Adipocyte (in vitro differentiated cells): Measurements from ENCODE around the gene DPP7.

Source experiments
- DNase-seq: peaks from one replicate; pipeline ENCODE4 v3.0.0-alpha.2; 2015; ENCODE audit warnings: low read depth
- H3K27me3 ChIP-seq: replicated peaks from 2 replicates; pipeline ENCODE4 v1.7.0; 2013; ENCODE audit warnings: mild to moderate bottlenecking, low read length, moderate library complexity; ENCODE audit not compliant: control insufficient read depth, insufficient read depth
- H3K36me3 ChIP-seq: 2 replicates; pipeline ENCODE4 v1.7.0; 2013; ENCODE audit warnings: low read length, mild to moderate bottlenecking, moderate library complexity; ENCODE audit not compliant: control insufficient read depth, insufficient read depth, severe bottlenecking
- H3K4me1 ChIP-seq: 2 replicates; pipeline ENCODE4 v1.7.0; 2013; ENCODE audit warnings: mild to moderate bottlenecking, low read length, moderate library complexity; ENCODE audit not compliant: control insufficient read depth, insufficient read depth
- H3K4me3 ChIP-seq: 2 replicates; pipeline ENCODE4 v1.7.0; 2013; ENCODE audit warnings: mild to moderate bottlenecking, low read length, moderate library complexity
- H3K9ac ChIP-seq: 2 replicates; pipeline ENCODE4 v1.7.0; 2013; ENCODE audit warnings: mild to moderate bottlenecking, low read length, moderate library complexity
- H3K9me3 ChIP-seq: 2 replicates; pipeline ENCODE4 v1.7.0; 2013; ENCODE audit warnings: mild to moderate bottlenecking, low read length, moderate library complexity; ENCODE audit not compliant: control insufficient read depth

The DPP7 gene

GRCh38 chr9:137146527-137146918 lies 32.0 kb upstream of the DPP7 start:
- no peaks in the 10 kb centered on the region for H3K36me3 ChIP-seq
- DNase-seq = no peak
- H3K27me3 ChIP-seq = peaks cover 32% of the 10 kb centered on the region
- no peak overlapping the region for H3K4me3 ChIP-seq
- H3K4me1 ChIP-seq = no peaks in the 10 kb centered on the region
- H3K9ac ChIP-seq = no peak overlapping the region
- H3K9me3 ChIP-seq = no peaks in the 10 kb centered on the region

- no peaks in the 10 kb centered on the region for H3K36me3 ChIP-seq
- peaks cover 38% of the 10 kb centered on the region for H3K27me3 ChIP-seq
- no peaks in the 10 kb centered on the region for H3K4me1 ChIP-seq
- no peaks in the 10 kb centered on the region for H3K9me3 ChIP-seq
- H3K9ac ChIP-seq = no peak overlapping the region
- no peak for DNase-seq
- H3K4me3 ChIP-seq = no peak overlapping the region
Observed at GRCh38 chr9:137145731-137146526, 31.4 kb upstream of the DPP7 start.

GRCh38 chr9:137143459-137143858 lies 28.9 kb upstream of the DPP7 start:
- H3K27me3 ChIP-seq = peaks cover 54% of the 10 kb centered on the region
- no peaks in the 10 kb centered on the region for H3K4me1 ChIP-seq
- H3K9ac ChIP-seq = no peak overlapping the region
- H3K36me3 ChIP-seq = no peaks in the 10 kb centered on the region
- H3K4me3 ChIP-seq = no peak overlapping the region
- no peak for DNase-seq
- H3K9me3 ChIP-seq = no peaks in the 10 kb centered on the region

GRCh38 chr9:137141976-137142936 lies 27.7 kb upstream of the DPP7 start:
- H3K4me1 ChIP-seq = no peaks in the 10 kb centered on the region
- DNase-seq = no peak
- no peaks in the 10 kb centered on the region for H3K9me3 ChIP-seq
- H3K27me3 ChIP-seq = peaks cover 55% of the 10 kb centered on the region
- H3K4me3 ChIP-seq = no peak overlapping the region
- H3K9ac ChIP-seq = no peak overlapping the region
- H3K36me3 ChIP-seq = no peaks in the 10 kb centered on the region

GRCh38 chr9:137141050-137141810 lies 26.7 kb upstream of the DPP7 start:
- H3K4me1 ChIP-seq = no peaks in the 10 kb centered on the region
- H3K27me3 ChIP-seq = peaks cover 54% of the 10 kb centered on the region
- no peaks in the 10 kb centered on the region for H3K36me3 ChIP-seq
- no peak overlapping the region for H3K9ac ChIP-seq
- no peak overlapping the region for H3K4me3 ChIP-seq
- no peak for DNase-seq
- H3K9me3 ChIP-seq = no peaks in the 10 kb centered on the region

- H3K27me3 ChIP-seq = peaks cover 59% of the 10 kb centered on the region
- H3K4me1 ChIP-seq = no peaks in the 10 kb centered on the region
- H3K36me3 ChIP-seq = no peaks in the 10 kb centered on the region
- no peaks in the 10 kb centered on the region for H3K9me3 ChIP-seq
- DNase-seq = no peak
- H3K4me3 ChIP-seq = no peak overlapping the region
- H3K9ac ChIP-seq = no peak overlapping the region
Observed at GRCh38 chr9:137140151-137141012, 25.8 kb upstream of the DPP7 start.

GRCh38 chr9:137139468-137140150 lies 25.1 kb upstream of the DPP7 start:
- no peak overlapping the region for H3K4me3 ChIP-seq
- H3K4me1 ChIP-seq = no peaks in the 10 kb centered on the region
- H3K36me3 ChIP-seq = no peaks in the 10 kb centered on the region
- peaks cover 59% of the 10 kb centered on the region for H3K27me3 ChIP-seq
- H3K9ac ChIP-seq = no peak overlapping the region
- DNase-seq = no peak
- H3K9me3 ChIP-seq = no peaks in the 10 kb centered on the region

- H3K4me3 ChIP-seq = peak within 1 kb of the TSS; percentile 44
- H3K4me1 ChIP-seq = no peaks in the 10 kb centered on the region
- no peaks in the 10 kb centered on the region for H3K36me3 ChIP-seq
- no peak within 1 kb of the TSS for H3K9ac ChIP-seq
- no peaks in the 10 kb centered on the region for H3K9me3 ChIP-seq
- H3K27me3 ChIP-seq = peaks cover 59% of the 10 kb centered on the region
- DNase-seq = peak; percentile 76
Observed at GRCh38 chr9:137138722-137139467, 24.4 kb upstream of the DPP7 start, which contains the start of gene GRIN1. Gene GRIN1, plus strand, starts transcription at chr9:137139154. Its CDS starts 333 bp downstream, at chr9:137139487.

- Histone ChIP-seq H3K36me3 (no peaks in the 10 kb centered on the region), H3K4me3 (no peak overlapping the region), H3K9me3 (no peaks in the 10 kb centered on the region), H3K9ac (no peak overlapping the region), H3K4me1 (no peaks in the 10 kb centered on the region), H3K27me3 (peaks cover 54% of the 10 kb centered on the region)
- no peak for DNase-seq
Observed at GRCh38 chr9:137138058-137138721, 23.7 kb upstream of the DPP7 start.
